ENCODE data around the gene HPCA.

Gene HPCA

DNA sequence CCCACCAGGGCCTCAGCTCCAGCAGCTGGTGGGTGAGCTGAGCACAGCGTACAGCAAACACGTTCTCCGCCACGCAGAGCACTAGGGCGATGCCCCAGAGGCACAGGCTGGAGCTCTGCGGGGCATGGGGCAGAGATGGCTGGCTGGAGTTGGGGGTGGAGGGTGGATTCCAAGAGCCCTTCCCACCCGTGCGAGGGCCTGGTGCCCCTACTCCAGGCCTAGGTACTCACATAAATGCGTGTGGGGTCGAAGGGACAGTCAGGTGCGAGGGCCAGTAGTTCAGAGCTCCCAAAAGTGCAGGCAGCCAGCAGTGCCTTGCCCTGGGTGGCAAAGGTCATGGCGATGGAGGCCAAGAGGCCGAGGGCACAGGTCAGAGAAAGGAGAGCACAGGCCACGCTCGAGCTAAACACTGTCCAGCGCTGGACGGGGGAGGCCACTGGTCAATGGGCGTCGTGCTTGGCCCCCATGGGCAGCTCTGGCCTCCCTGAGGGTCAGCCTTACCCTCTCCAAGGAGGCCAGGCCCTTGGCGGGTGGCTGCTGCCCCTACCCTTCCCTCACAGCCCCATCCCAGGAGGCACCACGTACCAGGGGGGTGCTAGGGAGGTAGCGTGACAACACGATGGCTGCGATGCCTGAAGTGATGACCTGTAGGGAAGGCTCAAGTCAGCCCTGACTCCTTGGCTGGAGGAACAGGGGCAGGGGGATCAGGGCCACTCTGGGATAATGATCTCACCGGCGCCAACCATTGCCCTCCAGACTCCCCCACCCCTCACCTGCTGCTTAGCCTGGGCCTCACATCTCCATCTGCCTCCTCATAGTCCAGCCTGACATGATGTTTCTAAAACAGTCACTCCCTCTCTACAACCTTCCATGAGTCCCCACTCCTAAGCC, 9.3 kb downstream of the HPCA start:
- no peak for TF ChIP-seq CTCF (IDR thresholded peaks at IDR 0.05; ENCODE audit: low read depth, low read length)
- no peak for DNase-seq (ENCODE audit: extremely low read depth, low read depth)

GRCh38 chr1:32896451-32896850, 10.2 kb downstream of the HPCA start:
- no peak for DNase-seq (ENCODE audit: extremely low read depth, low read depth)
- TF ChIP-seq CTCF (IDR thresholded peaks at IDR 0.05; ENCODE audit: low read depth, low read length), result no peak

DNA sequence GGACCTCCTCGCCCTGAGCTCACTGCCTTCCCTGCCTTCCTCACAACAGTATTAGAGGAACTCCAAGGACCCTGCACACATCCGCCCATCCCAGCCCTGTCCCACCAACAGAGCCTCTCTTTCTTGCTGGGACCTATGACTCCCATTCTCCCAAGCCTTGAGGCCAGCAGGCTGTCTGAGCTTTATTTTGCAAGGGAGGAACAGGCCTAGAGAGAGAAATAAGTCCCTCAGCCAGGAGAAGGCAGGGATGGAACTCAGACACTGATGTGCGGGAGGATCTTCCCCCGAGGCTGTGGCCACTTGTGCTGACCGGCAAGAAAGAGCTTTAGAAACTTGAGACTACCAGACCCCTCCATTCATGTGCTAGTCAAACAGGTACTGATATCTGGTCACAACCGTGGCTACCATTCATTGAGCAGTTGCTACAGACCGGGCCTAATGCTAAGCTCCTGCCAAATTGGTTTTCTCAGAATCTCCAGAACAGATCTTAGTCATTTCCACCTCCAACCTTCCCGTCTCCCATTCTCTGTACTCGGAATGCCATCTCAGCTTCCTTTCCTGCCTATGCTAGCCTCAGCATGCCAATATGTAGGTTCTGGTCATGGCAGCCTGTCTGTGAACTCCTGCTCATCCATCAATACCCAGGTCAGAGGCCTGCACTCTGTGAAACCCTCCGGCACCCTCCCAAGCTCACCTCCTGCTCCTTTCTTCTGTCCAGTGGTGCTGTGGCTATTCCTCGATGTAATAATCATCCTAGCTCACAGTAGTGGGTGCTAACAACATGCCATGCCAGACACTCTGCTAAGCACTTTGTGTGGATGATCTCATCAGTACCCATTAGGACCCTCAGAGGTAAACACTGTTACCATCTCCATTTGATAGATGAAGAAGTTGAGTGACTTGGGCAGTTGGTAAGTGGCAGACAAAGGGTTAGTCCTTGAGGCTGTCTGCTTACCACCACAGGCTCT, 11.1 kb downstream of the HPCA start:
- no peak for TF ChIP-seq CTCF (IDR thresholded peaks at IDR 0.05; ENCODE audit: low read depth, low read length)
- no peak for DNase-seq (ENCODE audit: extremely low read depth, low read depth)

DNA sequence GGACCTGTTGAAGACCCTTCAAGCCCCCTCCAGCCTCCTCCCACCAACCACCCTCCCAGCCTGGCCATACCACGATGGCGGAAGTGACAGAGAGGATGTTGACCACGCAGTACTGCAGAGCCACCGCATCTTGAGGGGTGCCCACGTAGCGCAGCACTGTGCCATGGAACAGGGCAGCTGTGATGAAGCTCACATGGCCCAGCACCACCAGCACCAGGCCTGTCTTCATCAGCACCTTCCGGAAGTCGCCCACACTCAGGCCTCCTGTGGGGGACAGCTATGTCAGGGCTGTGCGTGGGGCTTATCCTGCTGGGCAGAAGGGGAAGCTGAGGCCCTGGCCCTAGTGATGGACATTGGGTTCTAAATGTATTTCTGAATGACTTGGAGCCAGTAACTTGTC, 11.8 kb downstream of the HPCA start:
- TF ChIP-seq CTCF (IDR thresholded peaks at IDR 0.05; ENCODE audit: low read depth, low read length), result no peak

GRCh38 chr1:32898958-32899357, 12.7 kb downstream of the HPCA start:
- TF ChIP-seq CTCF (IDR thresholded peaks at IDR 0.05; ENCODE audit: low read depth, low read length), result no peak
- DNase-seq (ENCODE audit: extremely low read depth, low read depth), result no peak

More for the DNA sequence above, 11.8 kb downstream of the HPCA start:
- DNase-seq (ENCODE audit: extremely low read depth, low read depth), result no peak

- TF ChIP-seq CTCF (IDR thresholded peaks at IDR 0.05; ENCODE audit: low read depth, low read length), result no peak
- DNase-seq (ENCODE audit: extremely low read depth, low read depth), result no peak
Observed at GRCh38 chr1:32899586-32900296, 13.4 kb downstream of the HPCA start.
